ENCODE data around the gene DLG5.

The DLG5 gene

DNA sequence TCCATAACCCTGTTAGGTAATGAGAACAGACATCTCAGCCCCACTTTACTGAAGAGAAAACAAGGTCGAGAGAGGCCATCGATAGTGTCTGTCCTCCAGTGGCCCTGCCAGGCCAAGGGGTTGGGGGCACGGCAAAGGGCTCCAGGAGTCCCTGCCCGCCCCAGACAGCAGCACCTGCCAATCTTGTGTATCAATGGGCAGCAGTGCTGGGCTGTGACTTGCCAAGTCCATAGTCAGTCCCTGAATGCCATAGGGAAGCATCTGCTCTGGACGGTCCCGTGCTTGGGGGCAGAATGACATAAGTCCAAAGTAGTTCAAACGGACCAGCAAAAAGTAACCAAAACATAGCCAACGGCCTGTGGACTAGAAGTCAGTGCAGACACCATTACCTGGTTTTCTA is 33.2 kb downstream of the DLG5 start:
- Histone ChIP-seq H3K4me1 (ENCODE audit: control insufficient read depth in 2 of 2, insufficient read depth in 2 of 2, low read length in 2 of 2) (peaks cover 15% of the 10 kb centered on the region in 2 donors), H3K36me3 (ENCODE audit: control insufficient read depth in 2 of 2, insufficient read depth in 2 of 2, low read length in 2 of 2) (no peaks in the 10 kb centered on the region), H3K9me3 (ENCODE audit: control insufficient read depth in 2 of 2, low read length in 2 of 2) (no peaks in the 10 kb centered on the region), H3K27me3 (ENCODE audit: control insufficient read depth in 2 of 2, insufficient read depth in 2 of 2, low read length in 2 of 2) (no peaks in the 10 kb centered on the region), H3K9ac (ENCODE audit: low read depth in 1 of 2, low read length in 2 of 2) (no peak overlapping the region), H3K27ac (ENCODE audit: low read depth in 2 of 2, low read length in 2 of 2) (no peak overlapping the region), H3K4me3 (ENCODE audit: low read length in 2 of 2) (no peak overlapping the region)

- Histone ChIP-seq H3K4me3 (ENCODE audit: low read length in 2 of 2) (no peak overlapping the region), H3K36me3 (ENCODE audit: control insufficient read depth in 2 of 2, insufficient read depth in 2 of 2, low read length in 2 of 2) (no peaks in the 10 kb centered on the region), H3K27me3 (ENCODE audit: control insufficient read depth in 2 of 2, insufficient read depth in 2 of 2, low read length in 2 of 2) (no peaks in the 10 kb centered on the region), H3K4me1 (ENCODE audit: control insufficient read depth in 2 of 2, insufficient read depth in 2 of 2, low read length in 2 of 2) (peaks cover 12 to 16% of the 10 kb centered on the region in 2 donors), H3K9ac (ENCODE audit: low read depth in 1 of 2, low read length in 2 of 2) (no peak overlapping the region), H3K27ac (ENCODE audit: low read depth in 2 of 2, low read length in 2 of 2) (no peak overlapping the region), H3K9me3 (ENCODE audit: control insufficient read depth in 2 of 2, low read length in 2 of 2) (no peaks in the 10 kb centered on the region)
These were observed 33.8 kb downstream of the DLG5 start for GRCh38 chr10:77892761-77893160.

DNA sequence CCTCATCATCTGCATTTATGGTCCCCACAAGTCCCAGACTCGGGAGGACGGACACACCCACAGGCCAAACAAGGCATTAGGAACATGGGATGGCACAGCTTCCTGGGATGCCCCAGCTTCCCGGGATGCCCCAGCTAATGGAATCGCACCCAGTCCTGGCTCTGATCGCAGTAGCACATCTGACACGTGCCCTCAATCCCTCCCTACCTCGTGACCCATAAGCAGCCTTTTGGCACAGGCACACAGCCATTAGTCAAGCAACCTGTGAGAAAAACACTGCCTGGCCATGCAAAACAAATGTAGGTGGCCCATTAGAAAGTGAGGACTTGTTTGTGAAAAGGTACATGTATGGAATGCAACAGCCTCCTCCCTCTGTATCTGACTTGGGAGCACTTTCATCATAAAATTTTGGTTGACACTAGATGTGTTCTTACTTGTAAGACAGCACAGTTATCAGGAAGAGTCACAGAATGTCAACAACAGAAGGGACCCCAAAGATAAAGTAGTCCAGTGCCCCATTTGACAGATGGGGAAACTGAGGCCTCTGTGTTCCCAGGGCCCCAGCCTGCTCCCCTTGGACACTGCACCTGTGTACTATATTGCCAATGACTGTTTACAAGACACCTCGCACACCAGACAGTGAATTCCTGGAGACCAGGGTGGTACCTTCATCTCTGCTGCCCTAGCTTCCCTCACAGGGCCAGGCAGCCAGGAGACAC is 34.4 kb downstream of the DLG5 start:
- Histone ChIP-seq H3K4me3 (ENCODE audit: low read length in 2 of 2) (no peak overlapping the region), H3K4me1 (ENCODE audit: control insufficient read depth in 2 of 2, insufficient read depth in 2 of 2, low read length in 2 of 2) (peaks cover 12 to 19% of the 10 kb centered on the region in 2 donors), H3K36me3 (ENCODE audit: control insufficient read depth in 2 of 2, insufficient read depth in 2 of 2, low read length in 2 of 2) (no peaks in the 10 kb centered on the region), H3K9ac (ENCODE audit: low read depth in 1 of 2, low read length in 2 of 2) (no peak overlapping the region), H3K27ac (ENCODE audit: low read depth in 2 of 2, low read length in 2 of 2) (no peak overlapping the region), H3K27me3 (ENCODE audit: control insufficient read depth in 2 of 2, insufficient read depth in 2 of 2, low read length in 2 of 2) (no peaks in the 10 kb centered on the region), H3K9me3 (ENCODE audit: control insufficient read depth in 2 of 2, low read length in 2 of 2) (no peaks in the 10 kb centered on the region)

GRCh38 chr10:77890097-77890496 is 36.5 kb downstream of the DLG5 start:
- H3K27ac ChIP-seq (ENCODE audit: low read depth in 2 of 2, low read length in 2 of 2), result peak overlapping the region in 1 of 2 donors; percentile 60

DNA sequence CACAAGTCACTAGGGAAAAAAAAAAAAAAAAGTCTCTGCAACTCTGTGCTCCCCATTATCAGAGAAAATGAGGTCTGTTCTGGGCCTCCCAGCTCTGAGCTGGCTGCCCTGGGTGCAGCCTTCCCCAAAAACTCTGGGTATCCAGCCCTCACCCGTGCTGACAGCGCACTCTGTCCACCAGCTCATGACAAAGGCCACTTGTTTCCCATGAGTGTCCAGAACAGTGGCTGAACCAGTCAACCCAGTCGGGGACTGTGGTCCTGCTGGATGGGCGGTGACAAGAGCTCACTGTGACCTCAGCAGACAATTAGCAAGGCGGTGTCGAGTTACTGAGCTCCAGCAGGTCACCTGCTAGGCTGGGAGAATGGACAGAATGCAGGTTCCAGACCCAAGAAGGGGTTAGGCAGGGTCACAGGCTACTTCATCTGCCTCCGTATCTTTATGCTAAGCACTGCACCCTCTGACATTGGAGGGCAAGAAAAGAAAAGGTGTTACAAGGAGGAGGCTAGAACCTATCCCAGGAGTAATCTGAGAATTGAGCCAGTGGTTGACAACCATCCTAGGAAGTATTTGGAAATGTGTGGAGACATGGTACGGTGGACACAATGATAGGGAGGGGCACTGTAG is 37.2 kb downstream of the DLG5 start:
- no peak overlapping the region for H3K9ac ChIP-seq (ENCODE audit: low read depth in 1 of 2, low read length in 2 of 2)
- H3K4me3 ChIP-seq (ENCODE audit: low read length in 2 of 2), result no peak overlapping the region
- no peaks in the 10 kb centered on the region for H3K36me3 ChIP-seq (ENCODE audit: control insufficient read depth in 2 of 2, insufficient read depth in 2 of 2, low read length in 2 of 2)
- H3K27me3 ChIP-seq (ENCODE audit: control insufficient read depth in 2 of 2, insufficient read depth in 2 of 2, low read length in 2 of 2), result no peaks in the 10 kb centered on the region
- H3K9me3 ChIP-seq (ENCODE audit: control insufficient read depth in 2 of 2, low read length in 2 of 2), result no peaks in the 10 kb centered on the region
- peak overlapping the region; percentile 28 to 66 for H3K27ac ChIP-seq (ENCODE audit: low read depth in 2 of 2, low read length in 2 of 2)
- peaks cover 16 to 25% of the 10 kb centered on the region in 2 donors for H3K4me1 ChIP-seq (ENCODE audit: control insufficient read depth in 2 of 2, insufficient read depth in 2 of 2, low read length in 2 of 2)

More at GRCh38 chr10:77890097-77890496, 36.5 kb downstream of the DLG5 start:
- no peaks in the 10 kb centered on the region for H3K36me3 ChIP-seq (ENCODE audit: control insufficient read depth in 2 of 2, insufficient read depth in 2 of 2, low read length in 2 of 2)
- no peak overlapping the region for H3K4me3 ChIP-seq (ENCODE audit: low read length in 2 of 2)
- no peaks in the 10 kb centered on the region for H3K9me3 ChIP-seq (ENCODE audit: control insufficient read depth in 2 of 2, low read length in 2 of 2)
- no peaks in the 10 kb centered on the region for H3K27me3 ChIP-seq (ENCODE audit: control insufficient read depth in 2 of 2, insufficient read depth in 2 of 2, low read length in 2 of 2)
- H3K4me1 ChIP-seq (ENCODE audit: control insufficient read depth in 2 of 2, insufficient read depth in 2 of 2, low read length in 2 of 2), result peaks cover 16 to 25% of the 10 kb centered on the region in 2 donors
- no peak overlapping the region for H3K9ac ChIP-seq (ENCODE audit: low read depth in 1 of 2, low read length in 2 of 2)

DNA sequence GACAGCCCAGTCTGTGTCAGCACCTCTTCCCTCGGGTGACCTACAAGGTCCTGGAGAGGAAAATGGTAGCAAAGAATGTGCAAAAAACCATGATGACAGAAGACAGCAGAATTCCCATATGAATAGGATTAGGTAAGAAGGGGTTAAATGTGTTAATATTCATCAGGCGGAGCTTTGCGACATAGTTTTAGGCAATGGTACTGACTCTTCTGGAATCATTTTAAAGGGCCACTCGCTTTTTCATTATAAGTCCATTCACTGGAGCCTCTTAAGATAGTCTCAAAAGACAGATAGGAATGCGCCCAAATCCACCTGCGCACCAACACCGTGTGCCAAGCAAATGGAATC is 38.2 kb downstream of the DLG5 start:
- Histone ChIP-seq H3K9ac (ENCODE audit: low read depth in 1 of 2, low read length in 2 of 2) (peak overlapping the region in 1 of 2 donors; percentile 7), H3K36me3 (ENCODE audit: control insufficient read depth in 2 of 2, insufficient read depth in 2 of 2, low read length in 2 of 2) (no peaks in the 10 kb centered on the region), H3K9me3 (ENCODE audit: control insufficient read depth in 2 of 2, low read length in 2 of 2) (no peaks in the 10 kb centered on the region), H3K4me3 (ENCODE audit: low read length in 2 of 2) (no peak overlapping the region), H3K4me1 (ENCODE audit: control insufficient read depth in 2 of 2, insufficient read depth in 2 of 2, low read length in 2 of 2) (peaks cover 16 to 25% of the 10 kb centered on the region in 2 donors), H3K27ac (ENCODE audit: low read depth in 2 of 2, low read length in 2 of 2) (peak overlapping the region; percentile 1 to 16), H3K27me3 (ENCODE audit: control insufficient read depth in 2 of 2, insufficient read depth in 2 of 2, low read length in 2 of 2) (no peaks in the 10 kb centered on the region)

GRCh38 chr10:77887631-77888355 is 38.8 kb downstream of the DLG5 start:
- no peaks in the 10 kb centered on the region for H3K27me3 ChIP-seq (ENCODE audit: control insufficient read depth in 2 of 2, insufficient read depth in 2 of 2, low read length in 2 of 2)
- no peaks in the 10 kb centered on the region for H3K36me3 ChIP-seq (ENCODE audit: control insufficient read depth in 2 of 2, insufficient read depth in 2 of 2, low read length in 2 of 2)
- H3K9ac ChIP-seq (ENCODE audit: low read depth in 1 of 2, low read length in 2 of 2), result peak overlapping the region in 1 of 2 donors; percentile 7
- no peak overlapping the region for H3K4me3 ChIP-seq (ENCODE audit: low read length in 2 of 2)
- no peaks in the 10 kb centered on the region for H3K9me3 ChIP-seq (ENCODE audit: control insufficient read depth in 2 of 2, low read length in 2 of 2)
- H3K4me1 ChIP-seq (ENCODE audit: control insufficient read depth in 2 of 2, insufficient read depth in 2 of 2, low read length in 2 of 2), result peaks cover 16 to 25% of the 10 kb centered on the region in 2 donors
- H3K27ac ChIP-seq (ENCODE audit: low read depth in 2 of 2, low read length in 2 of 2), result peak overlapping the region; percentile 1 to 16

DNA sequence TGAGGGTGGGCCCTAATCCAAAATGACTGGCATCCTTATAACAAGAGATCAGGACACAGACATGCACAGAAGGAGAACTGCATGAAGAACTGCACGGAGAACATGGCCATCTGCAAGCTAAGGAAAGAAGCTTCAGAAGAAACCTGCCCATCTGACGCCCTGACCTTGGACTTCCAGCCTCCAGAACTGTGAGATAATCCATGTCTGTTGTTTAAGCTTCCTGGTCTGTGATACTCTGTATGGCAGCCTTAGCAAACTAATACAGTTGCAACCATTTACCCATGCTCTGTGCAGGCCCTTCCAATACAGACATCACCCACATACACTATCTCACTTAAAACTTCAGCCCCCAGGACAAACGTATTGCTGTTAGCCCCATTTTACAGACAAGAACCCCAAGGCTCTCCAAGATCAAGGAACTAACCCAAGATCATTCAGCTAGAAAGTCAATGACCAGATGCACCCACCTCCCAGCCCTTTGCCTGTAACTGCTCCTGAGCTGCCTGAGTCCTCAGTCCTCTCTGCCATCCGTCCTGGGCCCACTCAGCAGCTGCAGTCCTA is 39.7 kb downstream of the DLG5 start:
- no peak overlapping the region for H3K9ac ChIP-seq (ENCODE audit: low read depth in 1 of 2, low read length in 2 of 2)
- no peak overlapping the region for H3K4me3 ChIP-seq (ENCODE audit: low read length in 2 of 2)
- no peaks in the 10 kb centered on the region for H3K27me3 ChIP-seq (ENCODE audit: control insufficient read depth in 2 of 2, insufficient read depth in 2 of 2, low read length in 2 of 2)
- H3K27ac ChIP-seq (ENCODE audit: low read depth in 2 of 2, low read length in 2 of 2), result no peak overlapping the region
- no peaks in the 10 kb centered on the region for H3K36me3 ChIP-seq (ENCODE audit: control insufficient read depth in 2 of 2, insufficient read depth in 2 of 2, low read length in 2 of 2)
- H3K9me3 ChIP-seq (ENCODE audit: control insufficient read depth in 2 of 2, low read length in 2 of 2), result no peaks in the 10 kb centered on the region
- peaks cover 13 to 23% of the 10 kb centered on the region in 2 donors for H3K4me1 ChIP-seq (ENCODE audit: control insufficient read depth in 2 of 2, insufficient read depth in 2 of 2, low read length in 2 of 2)

DNA sequence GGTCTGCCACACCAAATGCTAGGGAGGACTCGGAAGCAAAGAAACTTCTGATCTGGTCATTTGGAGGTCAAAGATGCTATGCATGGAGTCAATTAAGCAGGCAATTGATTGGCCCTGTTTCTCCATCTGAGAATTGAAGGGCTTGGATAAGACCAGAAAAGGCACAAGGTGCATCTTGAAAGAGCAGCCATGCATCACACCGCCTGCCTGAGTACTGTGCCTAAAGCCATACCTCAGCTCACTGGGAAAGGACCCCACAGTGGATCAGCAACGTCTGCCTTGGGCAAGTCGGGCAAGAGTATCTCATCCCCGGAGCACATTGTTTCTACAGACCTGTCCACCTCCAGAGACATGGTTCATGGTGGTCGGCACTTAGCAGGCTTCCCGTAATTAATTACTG is 42.4 kb downstream of the DLG5 start:
- Histone ChIP-seq H3K27me3 (ENCODE audit: control insufficient read depth in 2 of 2, insufficient read depth in 2 of 2, low read length in 2 of 2) (no peaks in the 10 kb centered on the region), H3K9me3 (ENCODE audit: control insufficient read depth in 2 of 2, low read length in 2 of 2) (no peaks in the 10 kb centered on the region), H3K4me1 (ENCODE audit: control insufficient read depth in 2 of 2, insufficient read depth in 2 of 2, low read length in 2 of 2) (peaks cover 6 to 16% of the 10 kb centered on the region in 2 donors), H3K27ac (ENCODE audit: low read depth in 2 of 2, low read length in 2 of 2) (no peak overlapping the region), H3K4me3 (ENCODE audit: low read length in 2 of 2) (no peak overlapping the region), H3K36me3 (ENCODE audit: control insufficient read depth in 2 of 2, insufficient read depth in 2 of 2, low read length in 2 of 2) (peaks cover 0 to 2% of the 10 kb centered on the region in 2 donors), H3K9ac (ENCODE audit: low read depth in 1 of 2, low read length in 2 of 2) (no peak overlapping the region)

GRCh38 chr10:77881636-77882035 is 44.9 kb downstream of the DLG5 start:
- H3K9me3 ChIP-seq (ENCODE audit: control insufficient read depth in 2 of 2, low read length in 2 of 2), result no peaks in the 10 kb centered on the region
- no peak overlapping the region for H3K4me3 ChIP-seq (ENCODE audit: low read length in 2 of 2)
- H3K9ac ChIP-seq (ENCODE audit: low read depth in 1 of 2, low read length in 2 of 2), result no peak overlapping the region
- H3K27me3 ChIP-seq (ENCODE audit: control insufficient read depth in 2 of 2, insufficient read depth in 2 of 2, low read length in 2 of 2), result no peaks in the 10 kb centered on the region
- no peak overlapping the region for H3K27ac ChIP-seq (ENCODE audit: low read depth in 2 of 2, low read length in 2 of 2)
- H3K36me3 ChIP-seq (ENCODE audit: control insufficient read depth in 2 of 2, insufficient read depth in 2 of 2, low read length in 2 of 2), result peaks cover 0 to 2% of the 10 kb centered on the region in 2 donors
- peaks cover 2 to 7% of the 10 kb centered on the region in 2 donors for H3K4me1 ChIP-seq (ENCODE audit: control insufficient read depth in 2 of 2, insufficient read depth in 2 of 2, low read length in 2 of 2)

Data from mucosa of rectum (tissue), 2 donors.